Measurements from ENCODE around the gene BCL2L11. TPM values are rescaled to one million over a fixed set of nuclear protein-coding genes. Genes with fewer than 3 reads are reported as not detected.

Gene BCL2L11
- total and polyA plus RNA-seq, 9 donors: 11.6 to 34.7 (median 20.2) TPM

DNA sequence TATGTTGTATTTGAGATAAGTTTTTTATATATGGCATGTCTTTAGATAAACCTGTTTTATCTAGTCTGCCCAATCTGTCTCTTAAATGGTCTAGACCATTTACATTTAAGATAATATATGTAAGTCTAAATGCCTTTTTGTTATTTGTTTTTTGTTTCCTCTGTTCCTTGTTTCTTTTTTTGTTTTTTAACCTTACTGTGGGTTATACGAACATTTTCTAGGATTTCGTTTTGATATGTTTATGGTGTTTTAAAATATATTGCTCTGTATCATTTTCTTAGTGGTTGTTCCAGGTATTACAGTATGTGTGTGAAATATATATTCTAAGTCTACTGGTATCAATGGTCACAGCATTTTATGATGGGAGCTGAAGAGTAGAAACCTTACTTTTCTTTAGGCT lies 13.3 kb downstream of the BCL2L11 start:
- Histone ChIP-seq H3K27ac (no peak overlapping the region), H3K4me1 (ENCODE audit: insufficient read depth) (peaks cover 3% of the 10 kb centered on the region), H3K27me3 (no peaks in the 10 kb centered on the region), H3K4me3 (no peak overlapping the region), H3K9me3 (no peaks in the 10 kb centered on the region), H3K36me3 (no peaks in the 10 kb centered on the region)
- WGBS, 3 donors: 62 to 91% (median 86%) methylated on average over 2 of the region's 2 CpGs
- no peak for DNase-seq
- intact Hi-C loops (cut with DNase I): no loop called here
- TF ChIP-seq CTCF (IDR thresholded peaks at IDR 0.05): no peak
- no peak for TF ChIP-seq POLR2A (IDR thresholded peaks at IDR 0.05)
- TF ChIP-seq EP300 (IDR thresholded peaks at IDR 0.05): no peak

DNA sequence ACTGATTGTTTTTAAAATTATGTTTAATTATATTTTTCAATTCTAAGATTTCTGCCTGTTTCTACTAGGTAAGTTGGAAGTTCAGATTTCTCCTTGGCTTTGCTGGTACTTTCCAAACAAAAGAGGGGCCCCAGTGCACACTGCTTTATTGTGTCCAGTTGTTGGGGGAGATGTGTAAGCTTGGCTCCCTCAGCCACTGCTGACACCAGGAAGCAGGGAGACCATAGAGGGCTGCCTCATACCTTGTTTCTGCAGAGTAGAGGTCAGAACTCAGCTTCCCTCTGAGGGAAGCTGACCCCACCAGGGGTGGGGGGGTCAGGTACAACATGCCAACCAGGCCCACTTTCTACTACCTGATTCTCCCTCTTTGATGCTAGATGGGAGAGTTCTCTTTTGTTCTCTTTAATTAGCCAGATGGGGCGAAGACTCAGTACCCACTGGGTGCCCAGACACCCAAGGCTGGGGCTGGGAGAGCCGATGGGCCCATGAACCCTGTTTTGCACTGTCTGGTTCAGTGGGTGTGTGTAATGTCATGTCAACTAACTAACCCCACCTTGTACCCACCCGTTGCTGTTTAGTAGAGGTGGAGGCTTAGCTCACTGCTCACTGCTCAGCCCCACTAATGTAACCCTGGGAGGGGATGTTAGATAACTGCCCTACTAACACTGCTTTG lies 14.7 kb downstream of the BCL2L11 start:
- Histone ChIP-seq H3K36me3 (no peaks in the 10 kb centered on the region), H3K4me3 (no peak overlapping the region), H3K27ac (no peak overlapping the region), H3K9me3 (no peaks in the 10 kb centered on the region), H3K27me3 (no peaks in the 10 kb centered on the region), H3K4me1 (ENCODE audit: insufficient read depth) (peaks cover 3% of the 10 kb centered on the region)
- no peak for TF ChIP-seq EP300 (IDR thresholded peaks at IDR 0.05)
- no peak for TF ChIP-seq POLR2A (IDR thresholded peaks at IDR 0.05)
- no peak for TF ChIP-seq CTCF (IDR thresholded peaks at IDR 0.05)
- DNase-seq: no peak
- intact Hi-C loops (cut with DNase I): no loop called here
- WGBS, 3 donors: 91 to 96% (median 96%) methylated on average over 3 of the region's 3 CpGs

DNA sequence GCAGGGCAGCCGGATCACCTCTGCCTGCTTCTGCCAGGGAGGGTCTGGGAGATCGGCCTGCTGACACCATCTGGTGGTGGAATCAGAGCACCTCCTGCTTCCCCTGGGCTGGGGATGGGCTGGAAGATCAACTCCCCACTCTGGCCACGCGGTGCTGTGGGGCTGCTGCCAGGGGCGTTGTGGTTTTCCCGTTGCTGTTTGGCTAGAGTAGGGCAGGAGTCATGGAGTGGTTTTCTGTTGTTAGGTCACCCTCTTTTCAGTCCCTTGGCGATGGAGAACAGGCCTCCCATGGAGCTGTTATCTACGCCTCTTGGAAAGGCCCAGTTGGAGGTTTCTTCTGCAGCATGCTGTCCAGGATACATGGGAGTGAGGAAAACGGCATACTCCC lies 15.2 kb downstream of the BCL2L11 start:
- H3K27ac ChIP-seq: no peak overlapping the region
- H3K4me3 ChIP-seq: no peak overlapping the region
- H3K4me1 ChIP-seq (ENCODE audit: insufficient read depth): peaks cover 3% of the 10 kb centered on the region
- peak in 3 of 5 donors; percentile 26 to 48 (median 27) for DNase-seq
- H3K9me3 ChIP-seq: no peaks in the 10 kb centered on the region
- TF ChIP-seq EP300 (IDR thresholded peaks at IDR 0.05): no peak
- TF ChIP-seq POLR2A (IDR thresholded peaks at IDR 0.05): no peak
- no peak for TF ChIP-seq CTCF (IDR thresholded peaks at IDR 0.05)
- no peaks in the 10 kb centered on the region for H3K27me3 ChIP-seq
- no peaks in the 10 kb centered on the region for H3K36me3 ChIP-seq
- 64 to 73% (median 69%) methylated on average over 9 of the region's 9 CpGs for WGBS, 3 donors
- intact Hi-C loops (cut with DNase I): no loop called here

- H3K27ac ChIP-seq: no peak overlapping the region
These were observed 18.1 kb downstream of the BCL2L11 start for GRCh38 chr2:111138839-111139238.

More at GRCh38 chr2:111138839-111139238, 18.1 kb downstream of the BCL2L11 start:
- no peak overlapping the region for H3K4me3 ChIP-seq
- 85 to 96% (median 88%) methylated on average over 5 of the region's 5 CpGs for WGBS, 3 donors
- TF ChIP-seq EP300 (IDR thresholded peaks at IDR 0.05) (no peak), CTCF (IDR thresholded peaks at IDR 0.05) (no peak), POLR2A (IDR thresholded peaks at IDR 0.05) (no peak)
- H3K4me1 ChIP-seq (ENCODE audit: insufficient read depth): peaks cover 2% of the 10 kb centered on the region
- no peak for DNase-seq
- H3K36me3 ChIP-seq: no peaks in the 10 kb centered on the region
- H3K9me3 ChIP-seq: no peaks in the 10 kb centered on the region
- intact Hi-C loops (cut with DNase I): no loop called here
- no peaks in the 10 kb centered on the region for H3K27me3 ChIP-seq

All from ovary (tissue), 9 donors.